Omental fat pad (tissue), 4 donors: Measurements from ENCODE around the gene SLC24A5. TPM values are rescaled to one million over a fixed set of nuclear protein-coding genes. Genes with fewer than 3 reads are reported as not detected.

Experiments
- ATAC-seq: fragments of 150-250 bp; one replicate; pipeline ENCODE4 v1.9.1; 2016; ENCODE audit warnings: mild to moderate bottlenecking, moderate library complexity; ENCODE audit not compliant: low FRiP score
- DNase-seq: peaks from one replicate; pipeline ENCODE4 v3.0.0-alpha.2; 2019; ENCODE audit warnings: low spot score
- total RNA-seq, 4 donors: library from RNA; depleted of rRNA; stranded (reverse); fragments of >200 nt; gene quantifications; one replicate each; pipeline ENCODE4 v1.1.0, GENCODE V29; 2016
- TF ChIP-seq, protein P1 (sequence below), 3 donors: fragments of 450-650 bp; IDR thresholded peaks; one replicate each; pipeline ENCODE4 v1.5.1; 2016 to 2017; ENCODE audit warnings: antibody characterized with exemption in 3 of 3, mild to moderate bottlenecking in 3 of 3, moderate library complexity in 2 of 3

The SLC24A5 gene
- total RNA-seq, 4 donors from 2014 or later, result not detected

DNA sequence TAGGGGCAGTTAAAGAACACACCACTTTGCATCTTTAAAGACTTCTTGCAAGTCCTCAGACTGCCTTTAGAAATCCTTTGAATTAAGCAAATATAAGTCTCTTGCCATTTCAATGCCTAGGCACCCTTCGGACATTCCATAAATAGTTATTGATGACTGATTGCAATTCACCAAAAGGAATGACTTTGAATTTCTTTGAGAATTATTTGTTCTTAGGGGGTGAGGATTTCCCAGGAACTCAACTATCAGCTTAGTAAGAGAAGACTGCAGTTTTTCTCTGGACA lies 57.8 kb downstream of the SLC24A5 start:
- TF ChIP-seq, protein P1, sequence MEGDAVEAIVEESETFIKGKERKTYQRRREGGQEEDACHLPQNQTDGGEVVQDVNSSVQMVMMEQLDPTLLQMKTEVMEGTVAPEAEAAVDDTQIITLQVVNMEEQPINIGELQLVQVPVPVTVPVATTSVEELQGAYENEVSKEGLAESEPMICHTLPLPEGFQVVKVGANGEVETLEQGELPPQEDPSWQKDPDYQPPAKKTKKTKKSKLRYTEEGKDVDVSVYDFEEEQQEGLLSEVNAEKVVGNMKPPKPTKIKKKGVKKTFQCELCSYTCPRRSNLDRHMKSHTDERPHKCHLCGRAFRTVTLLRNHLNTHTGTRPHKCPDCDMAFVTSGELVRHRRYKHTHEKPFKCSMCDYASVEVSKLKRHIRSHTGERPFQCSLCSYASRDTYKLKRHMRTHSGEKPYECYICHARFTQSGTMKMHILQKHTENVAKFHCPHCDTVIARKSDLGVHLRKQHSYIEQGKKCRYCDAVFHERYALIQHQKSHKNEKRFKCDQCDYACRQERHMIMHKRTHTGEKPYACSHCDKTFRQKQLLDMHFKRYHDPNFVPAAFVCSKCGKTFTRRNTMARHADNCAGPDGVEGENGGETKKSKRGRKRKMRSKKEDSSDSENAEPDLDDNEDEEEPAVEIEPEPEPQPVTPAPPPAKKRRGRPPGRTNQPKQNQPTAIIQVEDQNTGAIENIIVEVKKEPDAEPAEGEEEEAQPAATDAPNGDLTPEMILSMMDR (IDR thresholded peaks at IDR 0.05), result no peak
- DNase-seq (no peak), ATAC-seq (no peak)

DNA sequence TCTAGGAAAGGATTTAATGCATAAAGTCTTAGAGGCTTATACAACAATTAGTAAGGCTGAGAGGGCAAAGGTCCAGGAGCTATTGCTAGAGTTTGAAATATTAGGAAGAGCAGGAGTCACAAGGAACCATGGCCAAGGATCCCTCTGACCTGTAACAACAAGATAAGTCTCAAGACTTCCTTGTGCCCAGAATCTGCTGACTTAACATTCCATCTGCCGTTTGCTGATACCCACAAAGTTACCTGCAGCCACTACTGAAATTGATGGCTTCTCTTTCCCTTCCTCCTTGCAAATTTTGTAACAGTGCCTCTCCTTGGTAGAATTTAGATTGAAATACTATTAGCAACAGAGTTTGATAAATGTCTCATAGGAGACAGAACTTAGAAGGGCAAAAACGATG lies 62.0 kb downstream of the SLC24A5 start:
- DNase-seq, result no peak
- TF ChIP-seq, protein P1 (IDR thresholded peaks at IDR 0.05), result no peak
- ATAC-seq, result no peak

DNA sequence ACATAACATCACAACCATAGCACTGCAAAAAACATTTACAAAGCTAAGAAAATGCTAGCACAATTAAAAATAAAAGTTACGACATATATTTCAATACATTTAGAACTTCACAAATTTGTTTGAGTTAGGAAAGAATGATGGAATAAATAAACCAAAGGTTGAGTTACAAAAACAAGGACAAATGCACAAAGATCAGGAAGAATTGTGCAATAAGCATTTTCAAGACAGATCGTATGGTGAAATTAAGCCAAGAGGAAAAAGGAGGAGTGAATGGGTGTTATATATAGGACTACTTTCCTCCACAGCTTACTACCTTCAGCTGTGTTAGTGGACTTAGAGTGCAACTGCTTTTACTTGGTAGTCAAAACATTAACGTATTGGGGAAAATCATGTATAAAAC lies 64.7 kb downstream of the SLC24A5 start:
- DNase-seq (no peak), ATAC-seq (no peak)
- TF ChIP-seq, protein P1 (IDR thresholded peaks at IDR 0.05), result no peak

DNA sequence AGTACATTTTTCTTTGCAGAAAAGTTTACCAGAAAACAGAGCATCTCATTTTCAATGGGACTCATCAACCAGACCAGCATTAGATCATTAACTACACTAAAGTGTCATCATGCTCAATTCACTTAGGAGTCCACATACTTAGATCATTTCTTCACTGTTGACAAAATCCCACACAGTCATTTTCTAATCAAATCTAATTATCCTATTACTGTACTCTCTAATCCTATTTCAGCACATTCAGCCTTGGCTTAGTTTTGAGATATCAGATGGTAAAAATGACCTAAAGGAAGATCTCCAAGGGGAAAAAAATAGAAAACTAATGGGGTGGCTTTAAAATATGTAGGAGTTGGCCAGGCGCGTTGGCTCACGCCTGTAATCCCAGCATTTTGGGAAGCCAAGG lies 65.5 kb downstream of the SLC24A5 start:
- DNase-seq, result no peak
- TF ChIP-seq, protein P1 (IDR thresholded peaks at IDR 0.05), result no peak
- no peak for ATAC-seq

DNA sequence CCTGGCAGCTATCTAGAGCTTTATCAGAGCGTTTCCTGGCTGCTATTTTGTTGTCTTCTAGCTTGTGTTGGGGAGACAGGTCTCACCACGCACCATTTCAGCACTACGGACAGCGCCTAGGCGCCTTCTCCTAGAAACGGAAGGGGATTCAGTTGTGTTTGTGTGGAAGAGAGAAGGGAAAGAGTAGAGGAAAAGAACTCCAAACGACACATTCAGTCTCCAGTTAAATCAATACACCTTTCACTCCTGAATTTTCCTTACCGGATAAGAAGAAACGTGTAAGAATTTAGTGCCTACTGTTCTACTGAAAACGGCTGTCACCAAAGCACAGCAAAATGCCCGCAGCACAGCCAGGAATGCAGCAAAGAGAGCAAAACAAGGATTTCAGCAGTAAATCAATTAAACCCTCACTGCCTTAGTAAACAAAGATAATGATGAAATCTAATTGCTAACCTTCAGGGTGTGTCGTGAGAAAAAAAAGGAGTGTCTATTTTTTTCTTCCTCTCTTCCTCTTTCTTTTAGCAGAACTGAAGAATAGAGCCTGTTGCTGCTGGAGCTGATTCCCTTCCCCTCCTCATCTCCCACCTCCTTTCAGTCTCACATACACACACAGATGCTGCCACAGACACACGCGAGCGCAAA lies 70.3 kb downstream of the SLC24A5 start:
- ATAC-seq, result no peak
- TF ChIP-seq, protein P1 (IDR thresholded peaks at IDR 0.05), result no peak
- peak; percentile 48 for DNase-seq

DNA sequence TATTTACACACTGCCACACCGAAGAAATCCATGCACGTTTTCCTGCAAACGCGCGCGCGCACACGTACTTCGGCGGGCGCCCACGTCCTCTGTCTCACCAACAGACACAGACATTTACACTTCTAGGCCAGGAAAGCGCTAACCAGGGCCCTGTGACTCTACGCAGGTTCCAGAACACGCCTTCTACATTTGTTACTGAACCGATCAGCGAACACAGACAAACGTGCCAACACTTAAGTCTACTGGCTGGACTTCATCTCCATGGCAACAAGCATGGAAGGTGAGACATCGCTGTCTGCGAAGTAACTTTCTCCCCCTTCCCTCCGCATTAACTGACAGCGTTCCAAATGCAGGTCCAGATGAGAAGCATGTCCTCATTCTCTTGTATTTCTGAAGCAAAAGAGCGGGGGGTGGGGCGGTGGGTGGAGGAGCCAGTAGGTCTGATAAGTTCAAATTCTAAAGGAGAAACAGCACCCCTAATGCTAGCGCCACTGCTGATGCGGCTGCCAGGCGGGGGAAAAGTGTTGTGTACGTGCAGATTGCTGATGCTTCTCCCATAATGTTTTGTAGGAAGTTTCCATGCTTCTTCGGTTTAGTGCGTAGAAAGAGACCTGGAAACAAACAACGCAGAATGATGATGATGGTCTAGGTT lies 70.9 kb downstream of the SLC24A5 start, which contains the start of gene CTXN2:
TSS of gene CTXN2 (plus strand) at position 92 of the 652 bp plus-strand sequence. CDS start 9,636 bp downstream, outside the sequence.
- DNase-seq (no peak), ATAC-seq (no peak)
- TF ChIP-seq, protein P1 (IDR thresholded peaks at IDR 0.05), result no peak

Other genes with a start within 250 kb of the SLC24A5 start
- 10 to 100 TPM in 1 of 4 donors, 1 to 10 TPM in 3; 3.6 to 12.4 (median 7.1) TPM for gene MYEF2, start 57.3 kb downstream of the SLC24A5 start, total RNA-seq
- gene CTXN2, start 70.7 kb downstream of the SLC24A5 start, total RNA-seq, result not detected
- gene SLC12A1, start 85.3 kb downstream of the SLC24A5 start, total RNA-seq, result not detected
- gene DUT, start 210.4 kb downstream of the SLC24A5 start, total RNA-seq, result 100 to 1,000 TPM in 1 of 4 donors, 10 to 100 TPM in 3; 50.3 to 131 (median 81.9) TPM